ENCODE data around the gene PTPRD. TPM values are rescaled to one million over a fixed set of nuclear protein-coding genes. Genes with fewer than 3 reads are reported as not detected.

PTPRD gene
- total and polyA plus RNA-seq, 2 donors (not counting 1 experiment from before 2014, with no cell fraction given) = not detected

GRCh38 chr9:9746826-9747225 lies 866.0 kb downstream of the PTPRD start:
- peaks cover 18% of the 10 kb centered on the region for H3K4me1 Mint-ChIP-seq
- ChIA-PET CTCF (no interaction called here), POLR2A (no interaction called here)
- H4K20me1 ChIP-seq (ENCODE audit: control insufficient read depth, insufficient read depth, low read length, poor library complexity, severe bottlenecking) = no peaks in the 10 kb centered on the region
- no peaks in the 10 kb centered on the region for H3K36me3 ChIP-seq (replicated peaks in 1 of 2; ENCODE audit: control extremely low read depth in 1 of 2, control insufficient read depth in 1 of 2, extremely low read depth in 1 of 2, insufficient read depth in 2 of 2, low read length in 1 of 2)
- H3K9ac ChIP-seq (ENCODE audit: low read length) = no peak overlapping the region
- TF ChIP-seq CTCF (IDR thresholded peaks at IDR 0.05) = no peak
- TF ChIP-seq EZH2 (IDR thresholded peaks at IDR 0.05; ENCODE audit: borderline replicate concordance, insufficient read depth, low read depth, low read length, poor library complexity, severe bottlenecking) = no peak
- DNase-seq (no peak), ATAC-seq (ENCODE audit: low read depth) (no peak)
- no peak overlapping the region for H3K27ac ChIP-seq (ENCODE audit: low read length in 2 of 2)
- peaks cover 2% of the 10 kb centered on the region for H3K9me3 Mint-ChIP-seq (ENCODE audit: insufficient read depth)
- H3K4me3 Mint-ChIP-seq = peak overlapping the region; percentile 37
- peaks cover 9% of the 10 kb centered on the region for H3K27me3 Mint-ChIP-seq
- H3K9me3 ChIP-seq (ENCODE audit: control extremely low read depth in 1 of 3, control insufficient read depth in 2 of 3, insufficient read depth in 1 of 3, low read length in 2 of 3) = no peaks in the 10 kb centered on the region
- no peak overlapping the region for H3K4me2 ChIP-seq (replicated peaks; ENCODE audit: low read depth, low read length, poor library complexity, severe bottlenecking)
- intact Hi-C loops (cut with micrococcal nuclease) = no loop called here
- H3K79me2 ChIP-seq (ENCODE audit: control insufficient read depth, insufficient read depth, low read length) = no peaks in the 10 kb centered on the region
- no peaks in the 10 kb centered on the region for H3K4me1 ChIP-seq (ENCODE audit: control insufficient read depth in 2 of 2, insufficient read depth in 2 of 2, low read length in 2 of 2)
- WGBS (ENCODE audit: insufficient coverage) = no CpG with 5 or more reads among the region's 1 CpG
- no peaks in the 10 kb centered on the region for H3K27me3 ChIP-seq (replicated peaks in 1 of 4; ENCODE audit: control extremely low read depth in 1 of 4, control insufficient read depth in 3 of 4, insufficient read depth in 4 of 4, low read length in 3 of 4)
- H3K4me3 ChIP-seq (ENCODE audit: control extremely low read depth in 1 of 5, extremely low read depth in 1 of 5, insufficient read depth in 1 of 5, low read depth in 2 of 5, low read length in 4 of 5) = no peak overlapping the region
- no peak overlapping the region for H3K27ac Mint-ChIP-seq
- H2AFZ ChIP-seq (ENCODE audit: insufficient read depth, low read depth, low read length, poor library complexity, severe bottlenecking) = no peak overlapping the region

GRCh38 chr9:9743822-9744221 lies 869.0 kb downstream of the PTPRD start:
- WGBS (ENCODE audit: insufficient coverage) = no CpG with 5 or more reads among the region's 7 CpGs
- ATAC-seq (ENCODE audit: low read depth) = no peak
- no peak overlapping the region for H3K4me3 ChIP-seq (ENCODE audit: control extremely low read depth in 1 of 5, extremely low read depth in 1 of 5, insufficient read depth in 1 of 5, low read depth in 2 of 5, low read length in 4 of 5)

More at GRCh38 chr9:9743822-9744221, 869.0 kb downstream of the PTPRD start:
- Histone ChIP-seq H3K27me3 (replicated peaks in 1 of 4; ENCODE audit: control extremely low read depth in 1 of 4, control insufficient read depth in 3 of 4, insufficient read depth in 4 of 4, low read length in 3 of 4) (no peaks in the 10 kb centered on the region), H3K4me1 (ENCODE audit: control insufficient read depth in 2 of 2, insufficient read depth in 2 of 2, low read length in 2 of 2) (no peaks in the 10 kb centered on the region), H2AFZ (ENCODE audit: insufficient read depth, low read depth, low read length, poor library complexity, severe bottlenecking) (no peak overlapping the region), H3K79me2 (ENCODE audit: control insufficient read depth, insufficient read depth, low read length) (no peaks in the 10 kb centered on the region), H3K9me3 (ENCODE audit: control extremely low read depth in 1 of 3, control insufficient read depth in 2 of 3, insufficient read depth in 1 of 3, low read length in 2 of 3) (no peaks in the 10 kb centered on the region), H3K9ac (ENCODE audit: low read length) (no peak overlapping the region), H3K27ac (ENCODE audit: low read length in 2 of 2) (no peak overlapping the region), H3K36me3 (replicated peaks in 1 of 2; ENCODE audit: control extremely low read depth in 1 of 2, control insufficient read depth in 1 of 2, extremely low read depth in 1 of 2, insufficient read depth in 2 of 2, low read length in 1 of 2) (no peaks in the 10 kb centered on the region), H4K20me1 (ENCODE audit: control insufficient read depth, insufficient read depth, low read length, poor library complexity, severe bottlenecking) (no peaks in the 10 kb centered on the region), H3K4me2 (replicated peaks; ENCODE audit: low read depth, low read length, poor library complexity, severe bottlenecking) (no peak overlapping the region)
- H3K9me3 Mint-ChIP-seq (ENCODE audit: insufficient read depth) = peaks cover 2% of the 10 kb centered on the region
- H3K4me1 Mint-ChIP-seq = peaks cover 18% of the 10 kb centered on the region
- no peak overlapping the region for H3K4me3 Mint-ChIP-seq
- no peak for TF ChIP-seq EZH2 (IDR thresholded peaks at IDR 0.05; ENCODE audit: borderline replicate concordance, insufficient read depth, low read depth, low read length, poor library complexity, severe bottlenecking)
- no peak for TF ChIP-seq CTCF (IDR thresholded peaks at IDR 0.05)
- no peak for DNase-seq
- CTCF ChIA-PET = no interaction called here
- intact Hi-C loops (cut with micrococcal nuclease) = no loop called here
- H3K27me3 Mint-ChIP-seq = peaks cover 16% of the 10 kb centered on the region
- POLR2A ChIA-PET = no interaction called here
- H3K27ac Mint-ChIP-seq = no peak overlapping the region

Data from B cell (primary cell).